Left hindlimb (tissue), 1 donor: Measurements from ENCODE around the gene EVL.
"Not testable (repeated sequence)": the region's sequence is repeated elsewhere in the genome, so short reads cannot be mapped to it uniquely, and the experiment has no call there.

ENCODE experiments used
- DNase-seq: peaks from one replicate; pipeline ENCODE4 v3.0.0-alpha.2; 2018

The EVL gene, protein sequence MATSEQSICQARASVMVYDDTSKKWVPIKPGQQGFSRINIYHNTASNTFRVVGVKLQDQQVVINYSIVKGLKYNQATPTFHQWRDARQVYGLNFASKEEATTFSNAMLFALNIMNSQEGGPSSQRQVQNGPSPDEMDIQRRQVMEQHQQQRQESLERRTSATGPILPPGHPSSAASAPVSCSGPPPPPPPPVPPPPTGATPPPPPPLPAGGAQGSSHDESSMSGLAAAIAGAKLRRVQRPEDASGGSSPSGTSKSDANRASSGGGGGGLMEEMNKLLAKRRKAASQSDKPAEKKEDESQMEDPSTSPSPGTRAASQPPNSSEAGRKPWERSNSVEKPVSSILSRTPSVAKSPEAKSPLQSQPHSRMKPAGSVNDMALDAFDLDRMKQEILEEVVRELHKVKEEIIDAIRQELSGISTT

DNA sequence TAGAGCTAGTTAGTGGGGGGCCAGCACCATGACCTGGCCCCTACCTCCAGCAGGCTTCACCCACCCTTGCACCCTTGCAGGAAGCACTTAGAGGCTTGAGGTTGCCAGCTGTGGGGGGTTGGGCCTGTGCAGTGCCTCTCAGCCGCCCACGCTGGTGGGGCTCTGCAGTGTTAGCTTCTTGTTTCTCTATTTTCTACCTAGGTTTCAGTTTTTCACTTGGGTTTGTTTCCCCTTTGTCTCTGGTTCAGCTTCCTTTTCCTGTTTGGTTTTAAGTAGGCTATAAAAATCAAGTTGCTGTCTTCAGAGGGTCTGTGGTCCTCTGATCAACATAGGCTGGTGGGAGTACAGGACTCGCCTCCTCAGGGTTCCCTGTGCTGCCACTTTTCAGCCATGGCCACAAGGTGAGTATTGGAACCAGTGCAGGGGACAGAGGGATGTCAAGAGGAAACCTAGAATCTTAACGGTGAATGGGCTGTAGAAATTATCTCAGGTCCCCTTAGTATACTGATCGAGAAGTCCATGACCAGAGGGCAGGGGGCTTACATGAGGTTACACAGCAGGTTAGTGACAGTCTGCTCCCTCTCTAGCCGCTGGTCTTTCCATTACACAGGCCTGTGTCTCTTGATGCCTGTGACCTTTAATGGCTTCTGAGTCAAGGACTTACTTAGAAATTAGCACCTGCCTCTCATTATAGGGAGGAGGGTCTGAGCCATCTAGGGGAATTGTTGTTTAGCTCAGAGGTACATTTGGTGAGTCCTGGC, at the start of gene EVL:
EVL (plus strand) TSS at position 312 of the 761 bp plus-strand sequence; CDS start at position 391, 79 bp downstream.
- DNase-seq, result no peak

DNA sequence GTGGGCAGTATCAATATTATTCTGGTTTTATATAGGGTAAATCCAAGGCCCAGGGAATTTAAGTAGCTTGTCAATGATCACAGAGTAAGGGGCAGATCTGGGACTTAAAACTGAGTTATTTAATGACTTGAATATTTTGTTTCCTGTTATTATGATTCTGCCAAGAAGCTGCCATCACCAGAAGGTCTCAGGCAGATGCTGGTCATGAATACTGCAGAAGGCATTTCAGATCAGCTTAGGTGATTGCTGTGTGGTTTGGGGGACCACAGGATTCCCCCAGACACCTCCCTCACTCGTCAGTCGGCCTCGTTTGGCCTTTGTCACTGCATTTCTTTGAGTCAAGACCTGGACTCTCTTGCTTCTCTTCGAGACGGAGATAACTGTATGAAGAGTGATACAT, 47.7 kb upstream of the EVL start:
- DNase-seq, result no peak

GRCh38 chr14:100018054-100018453, 47.2 kb upstream of the EVL start:
- DNase-seq, result no peak

DNA sequence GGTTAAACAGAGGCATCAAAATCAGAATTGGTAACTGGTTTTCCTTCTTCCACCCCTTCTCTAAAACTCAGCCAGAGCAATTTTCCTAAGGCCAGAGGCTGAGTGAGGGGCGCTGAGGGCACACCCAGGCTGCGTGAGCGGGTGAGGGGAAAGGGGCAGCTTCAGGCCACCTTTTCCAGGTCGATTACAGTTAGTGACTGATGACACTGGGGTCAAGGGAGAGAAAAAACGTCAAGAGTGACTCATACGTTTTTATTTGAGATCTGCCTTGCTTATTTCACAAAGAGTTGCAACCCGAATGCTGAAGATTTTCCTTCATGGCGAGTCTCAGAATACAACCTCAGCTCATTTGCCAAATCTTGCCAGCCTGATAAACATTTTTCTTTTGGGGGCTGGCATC, 46.7 kb upstream of the EVL start:
- no peak for DNase-seq

DNA sequence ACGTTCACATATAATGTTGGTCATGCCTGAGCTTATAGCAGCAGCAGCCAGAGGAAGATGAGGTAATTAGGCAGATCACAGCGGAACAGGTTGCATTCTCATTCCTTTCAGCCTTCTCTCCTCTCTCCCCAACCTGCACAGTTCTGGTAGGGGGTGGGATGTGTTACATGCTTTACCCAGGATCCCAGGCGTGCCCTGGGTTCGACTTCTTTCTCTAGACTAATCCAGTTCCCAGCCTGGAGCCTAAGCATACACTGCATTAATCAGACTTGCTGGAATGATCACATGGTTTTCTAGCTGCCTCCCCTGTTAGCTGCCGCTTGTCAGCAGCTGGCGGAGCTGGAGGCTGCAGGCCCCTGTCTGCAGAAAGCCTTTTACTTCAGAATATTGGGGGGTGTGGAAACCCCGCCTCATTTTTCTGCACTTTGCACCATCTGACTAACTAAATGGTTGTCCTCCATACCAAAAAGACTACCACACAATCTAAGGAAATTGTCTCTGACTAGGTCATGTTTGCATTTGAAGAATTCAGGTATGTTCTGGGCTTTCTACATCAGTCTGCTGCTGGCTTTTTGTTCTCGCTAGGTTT, 46.0 kb upstream of the EVL start:
- DNase-seq, result no peak

- no peak for DNase-seq
These were observed 44.6 kb upstream of the EVL start for GRCh38 chr14:100020629-100021028.

DNA sequence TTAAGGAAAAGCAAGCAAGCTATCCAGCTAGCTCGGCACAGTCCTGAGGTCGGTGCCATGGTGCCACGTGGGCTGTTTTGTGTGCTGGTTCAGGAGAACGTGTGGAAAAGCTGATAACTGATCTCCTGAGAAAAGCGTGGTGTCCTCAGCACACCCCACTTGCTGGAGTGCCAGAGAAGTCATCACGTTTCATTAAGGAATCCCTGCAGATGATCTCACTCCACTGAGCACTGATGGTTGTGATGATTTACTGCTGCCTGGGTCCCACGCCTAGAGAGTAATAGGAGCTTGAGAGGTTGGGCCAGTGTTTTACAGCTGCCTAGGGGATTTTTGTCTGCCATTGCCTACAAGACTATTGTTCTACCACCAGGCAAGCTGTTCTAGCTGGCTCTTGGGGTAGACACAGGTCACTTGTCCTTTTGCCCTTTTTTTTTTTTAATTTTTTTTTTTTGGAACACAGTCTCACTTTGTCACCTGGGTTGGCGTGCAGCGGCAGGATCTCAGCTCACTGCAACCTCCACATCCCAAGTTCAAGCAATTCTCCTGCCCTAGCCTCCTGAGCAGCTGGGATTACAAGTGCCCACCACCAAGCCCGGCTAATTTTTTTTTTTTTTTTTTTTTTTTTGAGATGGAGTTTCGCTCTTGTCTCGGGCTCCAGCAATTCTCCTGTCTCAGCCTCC, 42.3 kb upstream of the EVL start:
- DNase-seq, result peak; percentile 58

DNA sequence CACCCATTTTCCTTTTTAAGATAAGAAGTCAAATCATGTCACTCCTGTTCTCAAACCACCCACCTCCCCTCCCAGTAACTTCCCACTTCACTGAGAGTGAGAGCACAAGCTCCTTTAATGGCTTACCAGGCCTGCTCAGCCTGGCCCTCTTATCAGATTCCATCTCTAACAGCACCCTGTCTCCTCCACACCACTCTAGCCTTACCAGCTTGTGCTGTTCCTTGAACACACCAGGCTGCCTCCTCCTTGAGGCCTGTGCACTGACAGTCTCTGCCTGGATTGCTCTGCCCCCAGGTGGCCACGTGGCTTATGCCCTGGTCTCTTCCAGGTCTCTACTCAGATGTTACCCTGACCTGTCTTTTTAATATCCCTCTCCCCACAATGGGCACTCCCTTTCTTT, 40.1 kb upstream of the EVL start:
- no peak for DNase-seq

DNA sequence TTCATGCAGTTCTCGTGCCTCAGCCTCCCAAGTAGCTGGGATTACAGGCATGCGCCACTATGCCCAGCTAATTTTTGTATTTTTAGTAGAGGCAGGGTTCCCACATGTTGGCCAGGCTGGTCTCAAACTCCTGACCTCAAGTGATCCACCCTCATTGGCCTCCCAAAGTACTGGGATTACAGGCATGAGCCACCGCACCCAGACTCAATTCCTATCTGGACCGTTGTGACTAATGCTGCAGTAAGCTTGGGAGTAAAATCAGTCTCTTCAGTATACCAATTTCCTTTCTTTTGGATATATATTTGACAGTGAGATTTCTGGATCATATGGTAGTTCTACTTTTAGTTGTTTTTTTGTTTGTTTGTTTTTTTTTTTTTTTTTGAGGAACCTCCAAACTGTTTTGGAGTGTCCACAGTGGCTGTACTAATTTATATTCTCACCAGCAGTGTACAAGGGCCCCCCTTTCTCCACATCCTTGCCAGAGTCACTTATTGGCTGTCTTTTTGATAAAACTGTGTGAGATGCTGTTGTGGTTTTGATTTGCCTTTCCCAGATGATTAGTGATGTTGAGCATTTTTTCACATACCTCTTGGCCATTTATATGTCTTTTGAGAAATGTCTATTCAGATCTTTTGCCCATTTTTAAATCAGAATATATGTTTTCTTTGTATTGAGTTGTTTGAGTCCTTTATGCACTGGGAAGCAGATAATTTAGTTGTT, 37.3 kb upstream of the EVL start:
- no peak for DNase-seq

GRCh38 chr14:100028990-100029677, 36.1 kb upstream of the EVL start:
- DNase-seq, result no peak

GRCh38 chr14:100030006-100030405, 35.2 kb upstream of the EVL start:
- not testable (repeated sequence) for DNase-seq

- no peak for DNase-seq
These were observed 34.6 kb upstream of the EVL start for GRCh38 chr14:100030452-100031153.

- DNase-seq, result no peak
These were observed 33.5 kb upstream of the EVL start for GRCh38 chr14:100031506-100032281.

- DNase-seq, result no peak
These were observed 32.5 kb upstream of the EVL start for GRCh38 chr14:100032738-100033137.

DNA sequence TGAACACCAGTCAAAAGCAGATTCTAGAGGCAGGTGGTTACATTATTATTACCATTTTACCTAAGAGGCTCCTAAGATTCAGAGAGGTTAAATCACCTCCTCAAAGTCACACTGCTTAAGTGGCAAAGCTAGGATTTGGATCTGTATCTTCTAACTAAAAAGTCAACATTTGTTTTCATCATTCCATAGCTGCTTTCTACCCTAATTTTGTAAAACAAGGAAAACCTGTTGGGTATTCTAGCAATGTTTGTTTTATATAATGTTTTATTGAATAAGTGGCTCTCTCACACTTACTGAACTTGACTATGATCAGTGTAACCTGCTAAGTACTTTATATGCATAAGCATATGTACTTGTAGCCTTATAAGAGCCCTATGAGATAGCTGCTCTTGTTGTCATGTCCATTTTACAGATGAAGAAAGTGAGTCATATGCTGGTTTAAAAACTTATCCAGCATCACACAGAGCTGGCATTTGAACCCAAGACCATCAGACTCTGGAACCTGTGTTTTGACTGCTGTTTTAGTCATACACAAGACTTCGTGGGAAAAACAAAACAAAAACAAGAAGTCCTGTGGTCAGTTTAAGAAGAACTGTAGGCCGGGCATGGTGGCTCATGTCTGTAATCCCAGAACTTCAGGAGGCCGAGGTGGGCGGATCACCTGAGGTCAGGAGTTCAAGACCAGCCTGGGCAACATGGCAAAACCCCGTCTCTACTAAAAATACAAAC, 31.7 kb upstream of the EVL start:
- no peak for DNase-seq

DNA sequence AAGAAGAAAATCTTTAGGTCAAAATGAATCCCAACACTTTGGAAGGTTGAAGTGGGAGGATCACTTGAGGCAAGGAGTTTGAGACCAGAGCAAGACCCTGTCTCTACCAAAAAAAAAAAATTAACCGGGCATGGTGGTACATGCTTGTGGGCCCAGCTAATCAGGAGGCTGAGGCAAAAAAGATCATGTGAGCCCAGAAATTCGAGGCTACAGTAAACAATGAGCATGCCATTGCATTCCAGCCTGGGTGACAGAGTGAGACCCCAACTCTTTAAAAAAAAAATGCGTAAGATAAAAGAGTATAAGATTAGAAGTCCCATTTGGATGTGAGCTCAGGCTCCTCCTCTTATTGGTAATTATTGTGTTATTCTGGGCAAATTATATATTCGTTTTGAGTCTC, 30.8 kb upstream of the EVL start:
- DNase-seq, result no peak

DNA sequence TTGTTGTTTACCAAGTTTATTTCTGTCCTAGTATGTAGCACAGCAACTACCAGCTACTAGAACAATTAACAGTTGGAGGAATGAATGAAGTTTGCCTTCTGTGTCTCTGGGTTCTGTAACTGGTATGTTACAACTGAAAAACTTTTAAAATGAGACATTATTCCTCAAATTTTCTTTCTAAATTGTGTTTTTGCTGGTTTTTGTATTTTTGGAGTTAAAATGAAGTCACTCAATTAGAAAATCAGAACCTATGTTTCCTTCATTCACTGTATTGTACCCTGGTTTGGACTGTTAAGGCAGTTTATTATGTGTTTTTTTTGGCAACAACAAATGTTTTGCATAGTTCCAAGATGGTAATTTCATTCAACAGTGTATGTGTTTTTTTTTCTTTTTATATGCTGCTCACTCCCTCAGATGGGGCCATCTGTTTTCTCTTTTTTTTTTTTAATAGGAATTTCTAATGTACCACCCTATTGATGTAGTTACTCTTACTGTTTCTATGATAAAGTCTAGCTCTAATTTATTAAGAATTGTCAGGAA, 30.2 kb upstream of the EVL start:
- no peak for DNase-seq

GRCh38 chr14:100035700-100036099, 29.5 kb upstream of the EVL start:
- no peak for DNase-seq

GRCh38 chr14:100037353-100037752, 27.9 kb upstream of the EVL start:
- no peak for DNase-seq
